ENCODE data around the gene METTL27. TPM values are rescaled to one million over a fixed set of nuclear protein-coding genes. Genes with fewer than 3 reads are reported as not detected.
"Not testable (repeated sequence)": the region's sequence is repeated elsewhere in the genome, so short reads cannot be mapped to it uniquely, and the experiment has no call there.

METTL27 gene
- total RNA-seq, 4 donors from 2014 or later = 2.6 to 29.5 (median 5.1) TPM

- WGBS, 2 donors (ENCODE audit: low coverage in 1 of 2) = 82% methylated on average over 6 to 10 of the region's 10 CpGs
- peaks cover 18 to 52% (median 25%) of the 10 kb centered on the region in 4 donors for H3K4me1 ChIP-seq
- H3K9me3 ChIP-seq = no peaks in the 10 kb centered on the region
- TF ChIP-seq POLR2AphosphoS5 (IDR thresholded peaks at IDR 0.05) = no peak
- no peak for TF ChIP-seq CTCF (IDR thresholded peaks at IDR 0.05)
- TF ChIP-seq POLR2A (IDR thresholded peaks at IDR 0.05) = no peak
- TF ChIP-seq EP300 (IDR thresholded peaks at IDR 0.05; ENCODE audit: low read depth) = no peak
- H3K4me3 ChIP-seq = no peak overlapping the region
- H3K27ac ChIP-seq = no peak overlapping the region
- H3K27me3 ChIP-seq = no peaks in the 10 kb centered on the region
- intact Hi-C loops (cut with DNase I; ENCODE audit: low total_unique reads) (no loop called here), in situ Hi-C loops (cut with MboI; ENCODE audit: low pct_ligation_motif_present in 1 of 4, low pct_unique_long_range_greater_than_20kb in 1 of 4, low sequenced_read_pairs in 3 of 4) (no loop called here)
- no peak for DNase-seq
- H3K36me3 ChIP-seq = no peaks in the 10 kb centered on the region
Measured at GRCh38 chr7:73847941-73848723, 5.8 kb upstream of the METTL27 start.

- in situ Hi-C loops (cut with MboI; ENCODE audit: low pct_ligation_motif_present in 1 of 4, low pct_unique_long_range_greater_than_20kb in 1 of 4, low sequenced_read_pairs in 3 of 4); intact Hi-C loops (cut with DNase I; ENCODE audit: low total_unique reads); H3K36me3 ChIP-seq; H3K27me3 ChIP-seq; H3K9me3 ChIP-seq; DNase-seq; H3K4me3 ChIP-seq: not testable (repeated sequence)
- 74 to 80% methylated on average over 2 to 12 of the region's 12 CpGs for WGBS, 2 donors (ENCODE audit: low coverage in 1 of 2)
- peak overlapping the region; percentile 20 to 43 (median 36) for H3K27ac ChIP-seq
- TF ChIP-seq POLR2AphosphoS5 (IDR thresholded peaks at IDR 0.05) = peak in 2 of 3 donors; percentile 19 to 55
- H3K4me1 ChIP-seq = peaks cover 18 to 53% (median 28%) of the 10 kb centered on the region in 4 donors
Measured at GRCh38 chr7:73845701-73846195, 3.4 kb upstream of the METTL27 start.

- in situ Hi-C loops (cut with MboI; ENCODE audit: low pct_ligation_motif_present in 1 of 4, low pct_unique_long_range_greater_than_20kb in 1 of 4, low sequenced_read_pairs in 3 of 4) = no loop called here
- no peaks in the 10 kb centered on the region for H3K27me3 ChIP-seq
- H3K36me3 ChIP-seq = no peaks in the 10 kb centered on the region
- 85 to 94% methylated on average over 9 to 13 of the region's 13 CpGs for WGBS, 2 donors (ENCODE audit: low coverage in 1 of 2)
- H3K9me3 ChIP-seq = no peaks in the 10 kb centered on the region
- peaks cover 14 to 45% (median 22%) of the 10 kb centered on the region in 4 donors for H3K4me1 ChIP-seq
- TF ChIP-seq POLR2A (IDR thresholded peaks at IDR 0.05) = no peak
- no peak for TF ChIP-seq POLR2AphosphoS5 (IDR thresholded peaks at IDR 0.05)
- TF ChIP-seq EP300 (IDR thresholded peaks at IDR 0.05; ENCODE audit: low read depth) = no peak
- TF ChIP-seq CTCF (IDR thresholded peaks at IDR 0.05) = no peak
- H3K27ac ChIP-seq = peak overlapping the region in 3 of 4 donors; percentile 20 to 37 (median 34)
- intact Hi-C loops (cut with DNase I; ENCODE audit: low total_unique reads) = no loop called here
- no peak overlapping the region for H3K4me3 ChIP-seq
- no peak for DNase-seq
Measured at GRCh38 chr7:73844848-73845460, 2.6 kb upstream of the METTL27 start.

DNA sequence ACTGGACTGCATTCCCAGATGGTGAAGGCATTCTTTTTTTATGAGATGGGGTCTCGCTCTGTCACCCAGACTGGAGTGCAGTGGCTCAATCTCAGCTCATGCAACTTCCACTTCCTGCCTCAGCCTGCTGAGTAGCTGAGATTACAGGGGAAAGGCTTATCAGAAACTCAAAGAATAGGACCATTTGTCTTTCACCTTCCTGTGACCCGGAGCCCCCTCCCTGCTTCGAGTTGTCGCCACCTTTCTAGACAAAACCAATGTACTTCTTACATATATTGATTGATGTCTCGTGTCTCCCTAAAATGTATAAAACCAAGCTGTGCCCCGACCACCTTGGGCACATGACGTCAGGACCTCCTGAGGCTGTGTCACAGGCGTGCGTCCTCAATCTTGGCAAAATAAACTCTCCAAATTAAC lies 1.8 kb upstream of the METTL27 start:
- Histone ChIP-seq H3K36me3 (no peaks in the 10 kb centered on the region), H3K27me3 (no peaks in the 10 kb centered on the region), H3K9me3 (no peaks in the 10 kb centered on the region), H3K27ac (no peak overlapping the region), H3K4me3 (no peak overlapping the region), H3K4me1 (peaks cover 8 to 37% (median 14%) of the 10 kb centered on the region in 4 donors)
- no peak for TF ChIP-seq EP300 (IDR thresholded peaks at IDR 0.05; ENCODE audit: low read depth)
- TF ChIP-seq POLR2AphosphoS5 (IDR thresholded peaks at IDR 0.05) = no peak
- no peak for TF ChIP-seq POLR2A (IDR thresholded peaks at IDR 0.05)
- TF ChIP-seq CTCF (IDR thresholded peaks at IDR 0.05) = no peak
- WGBS, 2 donors (ENCODE audit: low coverage in 1 of 2) = 53 to 59% methylated on average over 9 of the region's 9 CpGs
- no peak for DNase-seq
- intact Hi-C loops (cut with DNase I; ENCODE audit: low total_unique reads) (no loop called here), in situ Hi-C loops (cut with MboI; ENCODE audit: low pct_ligation_motif_present in 1 of 4, low pct_unique_long_range_greater_than_20kb in 1 of 4, low sequenced_read_pairs in 3 of 4) (no loop called here)

Data from transverse colon (tissue), 4 donors.